NOMO-1 (cell line): ENCODE data around the gene BHLHA15.
A peak's percentile ranks its signal among the peaks of the same experiment; 100 is the strongest.

ENCODE experiments used
- DNase-seq, 2 experiments: peaks; one replicate each; lab custom pipeline; 2025; ENCODE audit not compliant: unreplicated experiment in 2 of 2; lab: John Stamatoyannopoulos, UW

Gene BHLHA15

GRCh38 chr7:98240961-98241673, 29.9 kb downstream of the BHLHA15 start:
- DNase-seq = peak; percentile 14 to 25

GRCh38 chr7:98241674-98242241, 30.5 kb downstream of the BHLHA15 start:
- no peak for DNase-seq

DNA sequence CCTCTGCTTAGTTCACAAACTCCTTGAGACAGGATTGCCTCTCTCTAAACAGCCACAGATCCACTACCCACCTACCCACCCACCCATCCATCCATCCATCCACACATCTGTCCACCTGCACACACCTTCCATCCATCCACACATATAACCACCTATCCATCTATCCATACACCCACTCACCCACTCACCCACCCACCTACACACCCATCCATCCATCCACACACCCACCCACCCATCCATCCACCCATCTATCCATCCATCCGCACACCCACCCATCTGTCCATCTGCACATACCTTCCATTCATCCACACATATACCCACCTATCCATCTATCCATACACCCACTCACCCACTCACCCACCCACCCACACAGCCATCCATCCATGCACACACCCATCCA, 31.1 kb downstream of the BHLHA15 start:
- no peak for DNase-seq

DNA sequence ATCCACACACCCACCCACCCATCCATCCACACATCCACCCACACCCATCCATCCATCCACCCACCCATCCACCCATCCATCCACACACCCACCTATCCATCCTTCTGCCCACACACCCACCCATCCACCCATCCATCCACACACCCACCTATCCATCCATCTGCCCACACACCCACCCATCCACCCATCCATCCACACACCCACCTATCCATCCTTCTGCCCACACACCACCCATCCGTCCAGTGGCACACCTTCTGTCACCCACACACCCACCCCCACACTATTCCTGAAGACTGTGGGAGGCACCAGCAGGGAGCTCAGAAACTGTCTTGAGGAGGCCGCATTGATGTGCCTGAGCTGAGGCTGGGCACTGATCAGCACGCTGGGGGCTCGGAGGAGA, 31.7 kb downstream of the BHLHA15 start:
- no peak for DNase-seq

DNA sequence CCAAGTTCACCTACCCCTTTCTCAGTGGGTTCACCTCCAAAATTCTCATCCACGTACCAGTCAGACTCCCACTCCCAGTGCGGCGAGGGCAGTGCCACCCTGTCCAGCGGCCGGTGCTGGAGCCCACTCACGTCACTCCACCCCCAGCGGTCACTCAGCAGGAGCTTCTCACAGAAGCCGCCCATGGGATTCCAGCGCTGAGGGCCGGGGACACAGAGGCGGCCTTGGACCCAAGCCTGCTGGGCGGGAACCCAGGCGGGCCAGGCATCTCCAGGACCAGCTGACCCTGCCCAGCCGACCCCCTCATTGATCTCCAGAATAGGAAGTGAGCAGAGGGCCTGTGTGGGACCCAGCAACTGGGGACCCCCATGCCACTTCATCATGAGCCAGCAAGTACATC, 33.6 kb downstream of the BHLHA15 start:
- DNase-seq = no peak

DNA sequence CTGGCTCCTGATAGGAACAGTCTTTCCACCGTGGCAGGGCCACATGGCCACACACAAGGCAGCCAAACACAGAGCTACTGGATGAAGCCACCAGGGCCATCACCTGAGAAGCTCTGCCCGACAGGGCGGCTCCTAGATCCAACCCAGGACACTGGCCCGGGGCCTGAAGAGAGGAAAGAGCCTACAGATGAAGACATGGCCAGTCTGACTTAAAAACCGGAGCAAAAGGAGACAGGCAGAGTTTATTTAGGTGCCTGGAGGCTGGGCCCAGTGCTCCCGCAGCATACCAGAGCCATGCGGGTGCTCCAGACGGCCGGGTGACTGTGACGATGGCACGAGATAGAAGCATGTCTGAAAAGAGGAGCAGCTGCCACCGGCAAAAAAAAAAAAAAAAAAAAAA, 36.9 kb downstream of the BHLHA15 start:
- DNase-seq = no peak

DNA sequence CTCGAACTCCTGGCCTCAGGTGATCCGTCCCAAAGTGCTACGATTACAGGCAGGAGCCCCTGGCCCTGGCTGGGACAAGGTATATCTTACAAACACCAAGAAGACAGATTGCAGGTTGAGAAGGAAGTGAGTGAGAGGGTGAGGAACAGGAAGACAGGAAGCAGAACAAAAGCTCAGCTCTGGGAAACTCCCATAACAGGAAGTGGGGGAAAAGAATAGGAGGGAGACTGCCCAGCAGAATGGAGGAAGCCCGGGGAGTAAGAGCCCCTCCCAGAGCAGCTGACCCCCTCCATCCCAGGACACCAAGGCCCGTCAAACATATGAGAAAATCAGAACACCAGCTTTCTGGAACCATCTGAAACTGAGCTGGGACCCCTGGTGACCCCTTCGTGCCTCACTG, 37.9 kb downstream of the BHLHA15 start:
- peak in 1 of 2 experiments; percentile 28 for DNase-seq

DNA sequence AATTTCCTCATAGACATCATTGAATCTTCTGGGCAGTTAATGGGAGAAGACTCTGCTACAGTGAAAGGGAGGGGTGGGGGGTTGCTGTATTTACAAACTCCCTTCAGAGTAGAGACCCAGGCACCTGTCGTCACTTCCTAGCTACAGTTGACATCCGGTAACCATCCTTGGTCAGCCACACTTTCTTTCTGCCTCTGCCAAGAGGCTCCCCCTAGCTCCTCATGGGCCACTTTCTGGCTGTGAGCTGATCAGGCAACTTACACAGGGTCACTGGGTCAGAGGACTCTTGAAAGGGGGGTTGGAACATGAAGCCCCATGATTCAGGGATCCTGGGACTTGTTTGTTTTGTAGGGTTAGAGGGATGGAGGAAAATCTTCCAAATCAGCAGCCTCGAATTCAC, 39.5 kb downstream of the BHLHA15 start:
- no peak for DNase-seq

DNA sequence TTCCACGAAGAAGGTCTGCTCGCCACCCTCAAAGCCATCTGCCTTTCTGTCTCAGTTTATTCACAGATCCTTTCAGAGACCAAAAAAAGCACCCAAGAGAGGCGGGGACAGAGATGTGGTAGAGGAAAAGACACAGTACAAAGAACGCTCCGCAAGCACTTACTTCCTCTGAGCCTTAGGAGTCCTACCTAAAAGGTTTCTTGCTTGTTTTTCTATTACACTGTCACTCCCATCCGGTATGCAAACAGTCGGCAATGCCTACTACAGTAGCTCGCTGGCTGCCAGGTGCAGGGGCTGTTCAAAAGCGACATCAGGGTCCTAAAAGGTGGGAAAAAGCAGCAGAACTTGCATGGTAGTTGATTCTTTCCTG, 40.0 kb downstream of the BHLHA15 start:
- DNase-seq = peak in 1 of 2 experiments; percentile 28

GRCh38 chr7:98251601-98252424, 40.6 kb downstream of the BHLHA15 start, which contains the start of gene TECPR1:
Gene TECPR1 (minus strand): TSS chr7:98252232. CDS start chr7:98246146, 6,086 bp downstream.
- peak; percentile 95 to 96 for DNase-seq

- DNase-seq = peak; percentile 55 to 61
Measured at GRCh38 chr7:98252425-98253054, 41.3 kb downstream of the BHLHA15 start.

DNA sequence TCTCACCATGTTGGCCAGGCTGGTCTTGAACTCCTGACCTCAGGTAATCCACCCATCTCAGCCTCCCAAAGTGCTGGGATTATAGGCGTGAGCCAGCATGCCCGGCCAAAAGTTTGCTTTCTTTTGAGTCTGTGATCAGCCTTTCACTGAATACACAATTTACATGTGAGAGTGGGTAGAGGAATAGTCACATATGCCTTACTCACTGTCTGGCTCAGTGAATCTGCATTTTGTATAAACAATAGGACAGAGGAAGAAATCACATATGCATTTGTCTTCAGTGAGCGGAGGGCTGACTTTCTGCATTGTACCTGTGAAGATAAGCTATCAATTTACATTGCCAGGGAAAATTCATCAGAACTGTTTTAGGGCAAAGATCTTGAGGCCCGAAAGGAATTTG, 43.3 kb downstream of the BHLHA15 start:
- no peak for DNase-seq

DNA sequence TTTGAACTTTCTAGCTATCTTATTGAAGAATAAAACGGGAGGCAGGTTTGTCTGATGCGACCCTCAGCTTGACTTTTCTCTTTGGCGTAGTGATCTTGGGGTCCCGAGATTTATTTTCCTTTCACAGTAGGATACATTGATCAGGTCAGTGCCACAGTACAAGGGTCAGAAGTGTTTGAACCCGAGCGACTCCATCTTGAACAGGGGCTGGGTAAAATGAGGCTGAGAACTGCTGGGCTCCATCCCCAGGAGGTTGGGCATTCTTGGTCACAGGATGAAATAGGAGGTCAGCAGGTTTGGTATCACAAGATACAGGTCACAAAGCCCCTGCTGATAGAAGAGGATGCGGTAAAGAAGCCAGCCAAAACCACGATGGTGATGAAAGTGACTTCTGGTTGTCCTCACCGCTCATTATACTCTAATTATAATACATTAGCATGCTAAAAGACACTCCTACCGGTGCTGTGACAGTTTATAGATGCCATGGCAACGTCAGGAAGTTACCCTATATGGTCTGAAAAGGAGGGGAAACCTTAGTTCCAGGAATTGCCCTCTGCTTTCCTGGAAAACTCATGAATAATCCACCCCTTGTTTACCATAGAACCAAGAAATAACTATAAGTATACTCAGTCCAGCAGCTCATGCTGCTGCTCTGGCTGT, 43.8 kb downstream of the BHLHA15 start:
- DNase-seq = no peak

GRCh38 chr7:98256431-98256830, 45.2 kb downstream of the BHLHA15 start:
- DNase-seq = no peak

GRCh38 chr7:98257701-98258100, 46.5 kb downstream of the BHLHA15 start:
- DNase-seq = no peak
